ENCODE results near the gene PDZD11.
"Not testable (repeated sequence)": the region's sequence is repeated elsewhere in the genome, so short reads cannot be mapped to it uniquely, and the experiment has no call there.

Gene PDZD11, protein sequence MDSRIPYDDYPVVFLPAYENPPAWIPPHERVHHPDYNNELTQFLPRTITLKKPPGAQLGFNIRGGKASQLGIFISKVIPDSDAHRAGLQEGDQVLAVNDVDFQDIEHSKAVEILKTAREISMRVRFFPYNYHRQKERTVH

DNA sequence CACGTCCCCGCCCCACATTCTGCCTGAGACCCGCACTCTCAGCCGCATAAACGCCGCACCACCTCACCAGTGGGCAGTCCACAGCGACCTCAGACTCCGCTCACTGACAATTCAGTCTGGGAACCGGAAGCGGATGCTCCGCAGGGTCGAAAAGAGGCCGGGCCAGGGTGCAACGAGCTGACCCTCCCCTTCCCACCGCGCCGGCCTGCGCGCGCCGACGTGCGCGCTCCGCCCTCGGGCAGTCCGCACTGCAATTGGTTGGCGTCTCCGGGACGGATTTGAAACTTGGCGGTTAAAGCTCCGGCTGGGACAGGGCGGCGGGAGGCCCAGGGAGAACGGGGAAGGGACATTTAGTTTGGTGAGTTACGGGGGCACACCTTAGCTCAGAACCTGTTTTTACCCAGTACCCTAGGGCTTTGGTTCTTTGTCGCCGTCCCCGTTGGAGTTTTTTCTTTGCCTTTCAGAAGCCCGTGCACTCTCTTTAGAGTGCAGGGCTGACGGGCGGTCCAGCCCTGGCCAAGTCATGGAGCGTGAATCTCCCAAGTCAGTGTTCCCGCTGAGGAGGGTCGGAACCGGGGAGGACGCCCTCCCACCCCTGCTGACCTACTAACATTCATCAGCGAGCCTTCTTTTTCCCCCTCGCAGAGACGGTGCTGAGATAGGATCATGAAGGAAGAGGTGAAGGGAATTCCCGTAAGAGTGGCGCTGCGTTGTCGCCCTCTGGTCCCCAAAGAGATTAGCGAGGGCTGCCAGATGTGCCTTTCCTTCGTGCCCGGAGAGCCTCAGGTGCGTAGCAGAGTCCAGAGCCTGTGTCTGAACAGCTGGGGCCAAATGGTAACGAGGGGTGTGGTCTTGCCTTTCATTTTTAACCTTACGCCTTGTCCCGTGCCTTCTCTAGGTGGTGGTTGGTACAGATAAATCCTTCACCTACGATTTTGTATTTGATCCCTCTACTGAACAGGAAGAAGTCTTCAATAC, at the start of gene PDZD11, which contains the start of gene KIF4A:
PDZD11 (minus strand) TSS at position 135 of the 978 bp plus-strand sequence. CDS start 586 bp downstream, outside the sequence.
KIF4A (plus strand) TSS at position 312 of the 978 bp plus-strand sequence; CDS start at position 667, 355 bp downstream.
- peak; percentile 76 for DNase-seq

DNA sequence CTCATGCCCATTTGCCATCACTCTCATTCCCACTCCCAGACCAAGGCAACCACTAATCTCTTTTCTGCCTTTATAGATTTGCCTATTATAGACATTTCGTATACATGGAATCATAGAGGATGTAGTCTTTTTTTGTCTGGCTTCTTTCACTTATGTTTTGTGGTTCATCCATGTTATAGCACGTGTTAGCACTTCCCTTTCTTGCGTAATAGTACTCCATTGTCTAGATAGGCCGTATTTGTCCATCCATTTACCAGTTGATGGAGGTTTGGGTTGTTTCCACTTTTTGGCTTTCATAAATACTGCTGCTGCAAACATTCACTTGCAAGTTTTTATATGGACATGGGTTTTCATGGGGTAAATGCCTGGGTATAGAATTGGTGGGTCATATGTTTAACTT, 48.6 kb upstream of the PDZD11 start:
- no peak for DNase-seq

DNA sequence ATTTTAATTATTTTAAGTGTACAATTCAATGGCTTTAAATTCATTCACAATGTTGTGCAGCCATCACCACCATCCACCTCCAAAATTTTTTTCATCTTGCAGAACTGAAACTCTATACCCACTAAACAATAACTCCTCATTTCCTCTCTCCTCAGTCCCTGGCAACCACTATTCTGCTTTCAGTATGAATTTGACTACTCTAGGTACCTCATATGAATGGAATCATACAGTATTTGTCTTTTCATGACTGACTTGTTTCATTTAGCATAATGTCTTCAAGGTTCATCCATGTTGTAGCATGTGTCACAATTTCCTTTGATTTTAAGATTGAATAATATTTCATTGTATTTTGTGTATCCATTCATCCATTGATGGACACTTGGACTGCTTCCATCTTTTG, 47.0 kb upstream of the PDZD11 start:
- no peak for DNase-seq

DNA sequence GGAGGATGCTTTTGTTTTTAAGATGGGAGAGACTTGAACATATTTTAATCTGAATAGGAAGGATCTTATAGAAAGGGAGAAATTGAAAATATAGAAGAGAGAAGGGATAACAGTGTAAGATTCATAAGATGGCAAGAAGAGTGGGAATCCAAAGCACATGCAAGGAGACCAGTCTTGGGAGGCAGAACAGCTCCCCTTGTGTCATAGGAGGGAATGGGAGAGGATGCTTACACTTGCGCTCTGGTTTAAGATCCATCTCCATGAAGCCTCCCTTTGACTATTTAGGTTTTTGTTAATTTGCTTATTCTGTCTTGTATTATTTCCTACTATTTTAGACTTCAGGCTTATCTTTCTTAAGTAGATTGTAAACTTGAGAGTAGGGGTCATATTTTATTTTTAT, 42.9 kb upstream of the PDZD11 start:
- no peak for DNase-seq

DNA sequence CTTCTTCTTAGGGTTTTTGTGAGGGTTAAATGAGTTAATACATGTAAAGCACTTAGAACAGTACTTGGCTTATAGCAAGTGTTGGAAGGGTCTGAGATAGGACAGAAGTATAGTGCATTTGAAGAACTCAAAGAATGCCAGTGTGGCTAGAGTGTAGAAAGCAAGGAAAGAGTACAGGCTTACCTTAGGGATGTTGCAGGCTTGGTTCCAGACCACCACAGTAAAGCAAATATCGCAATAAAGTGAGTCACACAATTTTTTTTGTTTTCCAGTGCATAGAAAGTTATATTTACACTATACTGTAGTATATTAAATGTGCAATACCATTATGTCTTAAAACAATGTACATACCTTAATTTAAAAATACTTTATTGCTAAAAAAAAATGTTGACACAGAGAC, 41.4 kb upstream of the PDZD11 start:
- peak; percentile 54 for DNase-seq

DNA sequence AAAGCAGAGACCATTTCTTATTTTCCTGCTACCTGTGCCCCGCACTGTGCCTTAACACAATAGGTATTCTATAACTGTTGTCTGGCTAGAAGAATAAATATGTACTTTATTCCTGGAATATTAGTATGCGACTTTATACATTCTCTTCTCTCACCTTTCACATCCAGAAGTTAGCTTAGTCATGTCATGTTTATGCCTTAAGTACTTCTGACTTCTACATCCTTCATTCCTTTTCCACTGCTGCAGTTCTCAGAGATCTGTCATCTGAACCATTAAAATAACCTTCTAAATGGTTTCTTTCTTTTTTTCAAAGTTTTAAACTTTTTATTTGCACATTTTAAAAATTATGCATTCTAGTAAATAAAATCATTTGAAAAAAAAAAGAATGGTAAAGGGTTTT, 34.6 kb upstream of the PDZD11 start:
- no peak for DNase-seq

DNA sequence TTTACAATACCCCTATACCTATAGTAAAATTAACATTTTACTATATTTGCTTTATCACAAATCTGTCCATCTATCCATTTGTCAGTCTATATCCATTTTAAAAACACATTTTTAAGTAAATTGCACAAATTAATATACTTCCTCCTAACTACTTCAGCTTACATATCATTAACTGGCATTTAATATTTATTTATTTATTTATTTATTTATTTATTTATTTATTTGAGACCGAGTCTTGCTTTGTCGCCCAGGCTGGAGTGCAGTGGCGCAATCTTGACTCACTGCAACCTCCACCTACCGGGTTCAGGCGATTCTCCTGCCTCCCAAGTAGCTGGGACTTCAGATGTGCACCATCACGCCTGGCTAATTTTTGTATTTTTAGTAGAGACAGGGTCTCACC, 33.9 kb upstream of the PDZD11 start:
- not testable (repeated sequence) for DNase-seq

DNA sequence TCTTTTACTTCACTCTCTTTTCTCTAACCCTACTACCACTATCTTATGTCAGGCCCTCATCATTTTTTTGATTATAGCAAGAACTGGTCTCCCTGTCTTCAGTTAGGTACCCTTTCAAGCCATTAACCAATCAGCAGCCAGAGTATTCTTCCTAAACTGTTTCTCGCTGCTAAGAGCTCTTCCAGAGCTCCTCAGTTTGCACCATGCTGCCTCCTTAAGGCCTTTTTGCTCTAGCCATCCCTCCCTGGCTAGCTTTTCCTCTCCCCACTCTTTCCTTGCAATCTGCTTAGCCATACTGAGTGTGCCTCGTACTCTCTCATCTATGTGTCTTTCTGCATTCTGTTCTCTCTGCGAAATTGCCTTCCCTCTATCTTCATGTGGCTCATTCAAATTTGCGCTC, 33.1 kb upstream of the PDZD11 start:
- DNase-seq = no peak

DNA sequence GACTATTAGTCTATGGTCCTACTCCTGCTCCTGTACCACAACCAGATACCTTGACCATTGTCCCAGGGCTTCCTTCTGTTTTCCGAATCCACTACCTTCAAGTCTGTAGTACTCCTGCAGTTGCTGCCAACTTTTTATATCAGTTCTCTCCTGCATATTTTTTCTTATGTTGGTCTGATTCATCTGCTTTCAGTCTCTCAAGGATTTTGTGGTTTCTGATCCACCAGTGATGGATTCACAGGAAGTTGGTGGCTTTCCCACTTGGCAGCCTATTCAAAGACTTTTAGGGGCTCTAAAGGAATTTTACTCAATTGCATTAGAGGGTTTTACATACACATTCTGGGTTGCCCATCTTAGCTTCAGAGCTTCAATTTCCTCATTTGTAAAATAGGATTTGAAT, 23.8 kb upstream of the PDZD11 start:
- DNase-seq = peak; percentile 71

DNA sequence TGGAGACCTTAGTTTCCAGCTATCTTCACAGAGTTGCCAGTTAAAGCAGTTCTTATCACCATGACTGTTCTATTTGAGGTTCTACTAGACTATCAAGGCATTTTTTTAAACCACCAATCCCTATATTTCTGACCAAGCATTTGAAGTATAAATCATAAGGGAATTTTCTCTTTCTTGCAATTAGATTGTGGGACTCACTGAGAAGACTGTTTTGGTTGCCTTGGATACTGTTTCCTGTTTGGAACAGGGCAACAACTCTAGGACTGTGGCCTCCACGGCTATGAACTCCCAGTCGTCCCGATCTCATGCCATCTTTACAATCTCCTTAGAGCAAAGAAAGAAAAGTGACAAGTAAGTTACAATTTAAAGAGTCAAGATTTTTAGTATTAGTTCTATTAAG, 12.0 kb upstream of the PDZD11 start:
- DNase-seq = no peak

DNA sequence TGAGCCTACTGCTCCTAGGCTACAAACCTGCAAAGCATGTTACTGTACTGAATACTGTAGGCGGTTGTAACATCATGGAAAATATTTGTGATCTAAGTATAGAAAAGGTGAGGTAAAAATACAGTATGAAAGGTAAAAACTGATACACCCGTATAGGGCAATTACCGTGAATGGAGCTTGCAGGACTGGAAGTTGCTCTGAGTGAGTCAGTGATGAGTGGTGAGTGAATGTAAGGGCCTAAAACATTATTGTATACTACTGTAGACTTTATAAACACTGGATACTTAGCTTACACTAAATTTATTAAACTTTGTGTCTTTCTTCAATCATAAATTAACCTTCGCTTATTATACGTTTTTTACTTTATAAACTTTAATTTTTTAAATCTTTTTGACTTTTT, 3.9 kb upstream of the PDZD11 start:
- DNase-seq = no peak

DNA sequence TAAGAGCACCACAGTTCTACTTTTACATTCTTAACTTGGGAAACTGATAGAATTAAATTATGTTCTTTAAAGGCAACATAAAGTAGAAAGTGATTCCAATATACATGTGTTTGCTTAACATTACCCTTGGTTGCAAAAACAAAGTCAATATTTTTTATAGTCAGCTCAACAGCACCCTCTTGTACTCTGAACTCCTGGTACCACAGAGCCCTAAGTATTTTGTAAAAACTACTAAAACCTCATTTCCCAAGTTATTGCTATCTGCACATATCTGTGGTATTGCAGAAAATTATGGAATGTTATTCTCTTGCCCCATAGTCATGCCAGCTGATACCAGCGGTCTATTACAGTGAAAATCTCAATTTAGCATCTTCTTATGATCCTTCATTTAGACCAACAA, 3.1 kb upstream of the PDZD11 start:
- no peak for DNase-seq

DNA sequence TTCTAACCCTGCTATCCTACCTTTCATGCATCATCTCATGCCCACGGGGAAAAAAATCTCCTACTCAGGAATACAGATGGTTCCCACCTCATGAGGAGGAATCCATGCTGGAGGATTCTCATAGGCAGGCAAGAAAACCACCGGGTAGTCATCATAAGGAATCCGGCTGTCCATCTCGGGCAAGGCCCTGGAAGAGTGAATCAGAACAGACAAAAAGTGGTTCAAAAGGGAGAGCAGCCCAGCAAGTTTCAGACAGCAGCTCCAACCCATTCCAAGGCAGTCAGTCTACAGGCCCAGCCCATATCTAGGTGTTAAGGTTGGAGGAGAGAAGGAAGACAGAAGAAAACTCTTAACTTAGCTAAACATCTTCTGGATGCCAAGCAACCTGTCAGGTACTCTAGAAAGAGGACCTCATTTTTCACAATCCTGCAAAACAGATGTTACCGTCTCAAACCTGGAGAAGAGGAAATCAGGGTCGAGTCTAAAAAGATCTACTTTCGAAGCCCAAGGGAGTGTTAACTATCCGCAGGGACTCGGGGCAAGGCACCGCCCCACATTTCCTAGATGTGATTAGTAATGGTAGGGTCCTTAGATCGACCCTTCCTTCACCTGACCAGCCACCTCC, 447 bp downstream of the PDZD11 start:
- no peak for DNase-seq

DNA sequence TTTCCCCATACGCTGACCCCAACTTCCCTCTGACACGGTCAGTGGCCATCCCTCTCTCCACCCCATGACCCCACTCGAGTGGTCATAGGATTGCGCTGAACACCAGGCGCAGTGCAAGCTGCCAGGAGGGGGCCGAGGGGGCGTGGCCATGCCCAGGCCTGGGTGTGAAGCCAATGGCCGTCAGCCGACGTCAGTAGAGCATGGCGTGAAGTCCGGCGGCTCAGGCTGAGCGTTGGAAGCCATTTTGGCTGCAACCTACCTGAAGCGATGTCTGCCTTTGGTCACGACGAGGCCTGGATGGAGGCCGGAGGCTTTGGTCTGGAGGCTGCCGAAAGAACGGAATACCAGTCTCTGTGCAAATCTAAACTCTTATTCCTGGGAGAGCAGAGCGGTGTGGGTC, 7.8 kb downstream of the PDZD11 start, which contains the start of gene RAB41:
RAB41 (plus strand) TSS at position 222 of the 400 bp plus-strand sequence; CDS start at position 268, 46 bp downstream.
- no peak for DNase-seq

DNA sequence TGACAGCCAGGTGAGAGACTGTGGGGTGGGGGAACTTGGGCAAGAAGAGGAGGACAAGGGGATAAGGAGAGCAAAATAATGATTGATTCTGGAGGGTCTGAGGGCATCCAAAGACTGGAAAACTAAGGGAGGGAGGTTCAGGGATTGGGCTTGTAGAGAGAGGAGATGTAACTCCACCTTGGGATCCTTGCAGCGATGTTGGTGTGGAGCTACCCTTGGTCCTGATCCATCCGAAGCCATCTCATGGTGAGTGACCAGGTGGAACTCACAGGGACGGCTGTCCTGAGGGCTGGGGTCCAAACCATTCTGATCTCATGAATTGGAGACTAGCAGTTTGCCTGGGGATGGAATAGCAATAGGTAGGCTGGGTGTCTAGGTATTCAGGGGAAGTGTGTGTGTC, 9.2 kb downstream of the PDZD11 start:
- no peak for DNase-seq

DNA sequence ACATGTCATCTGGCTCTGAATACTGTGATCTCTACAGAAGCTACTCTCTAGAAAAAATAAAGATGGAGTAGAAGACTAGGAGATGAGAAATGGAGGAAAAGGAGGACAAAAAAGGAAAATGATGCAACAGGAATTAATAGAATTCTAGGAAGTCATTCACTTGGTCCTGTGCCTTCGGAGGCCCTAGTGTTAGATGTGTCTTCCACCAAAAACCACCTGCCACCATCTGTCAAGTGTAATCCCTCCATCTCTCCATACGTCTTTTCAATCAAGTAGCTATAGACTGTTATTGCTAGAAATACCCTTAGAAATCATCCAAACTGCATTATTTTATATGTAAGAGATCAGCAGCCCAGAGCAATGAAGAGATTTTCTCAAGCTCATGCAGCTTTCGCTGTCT, 10.6 kb downstream of the PDZD11 start:
- no peak for DNase-seq

DNA sequence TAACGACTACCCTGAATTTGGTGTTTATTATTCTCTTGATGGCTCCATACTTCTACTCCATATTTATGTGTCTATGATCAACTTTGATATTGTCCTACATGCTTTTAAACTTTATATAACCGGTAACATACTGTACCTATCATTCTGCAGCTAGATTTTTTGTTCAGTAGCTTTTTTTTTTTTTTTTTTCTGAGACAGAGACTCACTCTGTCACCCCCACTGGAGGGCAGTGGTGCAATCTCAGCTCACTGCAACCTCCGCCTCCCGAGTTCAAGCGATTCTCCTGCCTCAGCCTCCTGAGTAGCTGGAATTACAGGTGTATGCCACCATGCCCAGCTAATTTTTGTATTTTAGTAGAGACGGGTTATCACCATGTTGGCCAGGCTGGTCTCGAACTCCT, 15.7 kb downstream of the PDZD11 start:
- DNase-seq = not testable (repeated sequence)

DNA sequence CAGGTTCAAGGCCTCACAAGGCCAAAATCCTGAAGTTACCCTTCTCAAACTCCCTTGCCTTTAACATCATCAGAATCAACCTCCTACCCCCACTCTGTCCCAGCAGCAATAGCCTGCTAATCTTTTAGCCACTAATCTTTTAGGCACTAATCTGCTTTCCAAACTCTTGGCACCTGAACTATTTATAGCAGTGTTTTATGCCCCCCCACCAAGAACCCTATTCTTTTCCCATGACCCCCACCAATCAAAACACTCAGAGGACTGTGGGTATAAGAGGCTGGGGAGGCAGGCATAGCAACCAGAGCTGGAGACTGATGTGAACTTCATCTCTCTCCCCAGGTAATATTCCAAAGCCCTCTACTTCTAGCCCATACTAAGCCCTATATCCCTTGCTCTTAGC, 21.7 kb downstream of the PDZD11 start, which contains the start of gene ARR3:
ARR3 (plus strand) TSS at position 301 of the 400 bp plus-strand sequence. CDS start 1,052 bp downstream, outside the sequence.
- no peak for DNase-seq

DNA sequence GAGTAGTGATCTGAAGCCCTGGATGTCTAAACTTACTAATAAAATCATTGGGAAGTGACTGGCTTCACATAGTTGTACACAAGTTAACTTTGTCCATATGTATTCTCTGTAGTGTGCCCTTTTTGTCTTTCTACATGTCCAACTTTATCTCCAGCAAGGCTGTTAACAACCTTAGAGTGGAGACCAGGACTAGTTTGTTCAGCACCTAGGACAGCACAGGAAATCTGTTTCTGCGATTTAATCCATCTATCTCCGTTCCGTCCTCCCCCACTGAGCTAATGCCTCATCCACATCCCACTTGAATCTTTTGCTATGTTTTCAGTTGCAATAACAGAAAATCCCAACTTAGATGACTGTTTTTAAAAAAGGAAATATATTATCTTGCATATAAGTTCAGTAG, 24.9 kb downstream of the PDZD11 start:
- no peak for DNase-seq

DNA sequence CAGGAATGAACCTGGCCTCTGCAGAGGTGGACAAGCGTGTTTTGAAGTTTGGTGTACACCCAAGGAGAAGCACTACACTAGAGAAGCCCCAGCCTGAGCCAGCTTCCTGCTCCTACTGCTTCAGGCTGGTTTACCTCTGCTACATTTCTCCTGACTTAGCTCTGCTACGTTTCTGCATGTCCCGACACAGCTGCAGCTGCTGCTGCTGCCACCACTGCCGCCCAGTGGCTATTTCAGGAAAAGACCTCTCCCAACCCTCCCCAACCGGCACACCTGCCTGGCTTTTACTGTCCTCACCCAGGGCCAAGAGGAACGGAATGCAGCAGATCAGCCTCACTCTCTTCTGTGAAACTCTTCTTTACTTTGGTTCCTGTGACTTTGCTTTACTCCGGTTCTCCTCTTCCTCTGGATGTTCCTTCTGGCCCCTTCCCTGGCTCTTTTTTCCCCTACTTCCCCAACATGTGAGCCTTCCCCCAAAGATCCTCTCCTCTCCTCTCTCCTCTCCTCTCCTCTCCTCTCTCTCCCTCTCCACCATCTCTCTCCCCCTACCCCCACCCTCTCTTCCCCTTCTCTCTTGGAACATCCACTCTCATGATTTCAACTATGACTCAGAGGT, 26.7 kb downstream of the PDZD11 start:
- DNase-seq = peak; percentile 4

DNA sequence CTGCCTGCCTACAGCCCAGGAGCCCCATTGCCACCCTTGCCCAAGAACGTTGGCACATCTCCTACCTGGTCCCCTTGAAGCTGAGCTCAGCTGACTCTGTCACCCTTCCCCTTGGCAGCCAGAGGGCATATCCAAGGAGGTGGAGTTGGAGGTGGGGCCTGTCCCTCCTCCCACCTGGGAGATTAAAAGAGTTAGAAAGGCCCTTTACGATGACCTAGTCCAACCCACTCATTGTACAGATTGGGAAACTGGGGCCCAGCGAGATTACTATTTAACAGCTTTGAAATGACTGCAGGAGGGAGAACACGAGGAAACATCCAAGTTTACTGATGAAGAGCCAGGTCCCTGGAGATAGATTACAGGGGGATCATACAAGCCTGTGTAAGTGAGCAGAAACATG, 29.6 kb downstream of the PDZD11 start, which contains the start of gene P2RY4:
P2RY4 (minus strand) TSS at position 101 of the 400 bp plus-strand sequence. CDS start 580 bp downstream, outside the sequence.
- DNase-seq = no peak

DNA sequence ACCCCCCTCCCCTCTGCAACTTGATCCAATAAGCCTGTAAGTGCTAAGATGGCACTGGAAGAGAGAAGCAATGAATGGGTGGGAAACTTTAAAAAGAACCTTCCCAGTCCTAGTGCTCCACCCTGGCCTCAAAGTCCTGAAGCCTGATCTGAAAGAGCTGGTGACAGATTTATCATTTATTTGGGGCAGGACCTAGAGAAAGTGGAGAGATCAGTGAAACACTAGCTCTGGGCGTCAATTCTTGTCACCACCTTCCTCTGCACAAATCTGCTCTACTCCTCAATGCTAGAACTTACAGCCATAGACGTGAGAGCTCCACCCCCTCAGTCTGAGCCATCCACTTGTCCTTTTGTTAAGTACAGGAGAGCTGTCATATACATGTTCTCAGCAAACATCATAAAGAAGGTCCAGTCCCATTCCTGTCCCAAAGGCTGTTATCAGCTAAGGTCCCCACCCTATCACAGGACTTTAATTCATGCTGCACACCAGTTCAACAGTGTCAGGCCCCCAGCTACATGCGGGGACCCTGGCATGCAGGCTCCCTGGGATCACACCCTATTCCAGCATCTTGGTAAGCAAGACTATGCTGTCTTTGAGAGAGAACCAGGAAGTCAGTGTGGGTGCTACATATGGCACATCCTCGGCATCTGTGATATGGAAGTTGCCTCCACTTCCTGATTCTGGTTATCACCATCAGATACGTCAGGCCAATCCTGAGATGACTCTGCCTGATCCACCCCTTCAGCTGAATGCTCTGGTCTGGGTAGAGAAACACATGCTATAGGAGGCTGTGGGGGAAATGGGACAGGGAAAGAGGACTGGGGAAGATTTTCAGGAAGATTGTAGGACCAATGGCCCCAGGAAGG, 32.1 kb downstream of the PDZD11 start:
- no peak for DNase-seq

Data from fibroblast of skin of right quadriceps (primary cell).